Activated CD8-positive, alpha-beta memory T cell treated with anti-CD3 and anti-CD28 coated beads, Interleukin-2, amount 50 U/mL, for 24 hours (primary cell): ENCODE data around the gene MGAT1.
"Not testable (repeated sequence)": the region's sequence is repeated elsewhere in the genome, so short reads cannot be mapped to it uniquely, and the experiment has no call there.

Experiments
- DNase-seq: peaks from one replicate; pipeline ENCODE4 v3.0.0-alpha.2; 2020; ENCODE audit errors: extremely low read depth

MGAT1 gene

GRCh38 chr5:180802325-180803180 lies at the start of gene MGAT1:
Gene MGAT1 (minus strand): TSS chr5:180802806. CDS start chr5:180792971, 9,835 bp downstream.
- DNase-seq = no peak

DNA sequence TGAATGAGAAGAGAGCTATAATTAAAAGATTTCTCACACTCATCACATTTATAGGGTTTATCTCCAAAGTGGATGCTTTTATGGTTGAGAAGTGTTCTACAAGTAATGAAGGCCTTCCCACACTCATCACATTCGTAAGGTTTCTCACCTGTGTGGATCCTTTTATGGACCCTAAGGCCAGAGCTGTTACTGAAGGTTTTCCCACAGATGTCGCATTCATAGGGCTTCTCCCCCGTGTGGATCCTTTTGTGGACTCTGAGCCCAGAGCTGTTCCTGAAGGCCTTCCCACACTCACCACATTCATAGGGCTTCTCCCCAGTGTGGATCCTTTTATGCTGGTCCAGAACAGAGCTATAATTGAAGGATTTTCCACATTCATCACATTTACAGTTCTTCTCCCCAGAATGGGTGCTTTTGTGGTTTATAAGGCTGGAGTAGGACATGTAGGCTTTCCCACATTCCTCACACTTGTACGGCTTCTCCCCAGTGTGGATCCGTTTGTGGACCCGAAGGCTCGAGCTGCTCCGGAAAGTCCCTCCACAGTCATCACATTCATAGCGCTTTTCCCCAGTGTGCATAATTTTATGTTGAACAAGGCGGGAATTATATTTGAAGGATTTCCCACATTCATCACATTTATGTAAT lies 48.0 kb upstream of the MGAT1 start:
- no peak for DNase-seq

- no peak for DNase-seq
These were observed 47.2 kb upstream of the MGAT1 start for GRCh38 chr5:180849827-180850226.

GRCh38 chr5:180848878-180849277 lies 46.3 kb upstream of the MGAT1 start:
- DNase-seq = no peak

GRCh38 chr5:180848265-180848664 lies 45.7 kb upstream of the MGAT1 start:
- DNase-seq = no peak

- no peak for DNase-seq
These were observed 44.4 kb upstream of the MGAT1 start for GRCh38 chr5:180847026-180847425.

- no peak for DNase-seq
These were observed 42.3 kb upstream of the MGAT1 start for GRCh38 chr5:180844858-180845257.

GRCh38 chr5:180844432-180844831 lies 41.8 kb upstream of the MGAT1 start:
- DNase-seq = no peak

- DNase-seq = no peak
These were observed 37.3 kb upstream of the MGAT1 start for GRCh38 chr5:180839935-180840334.

GRCh38 chr5:180839227-180839626 lies 36.6 kb upstream of the MGAT1 start:
- no peak for DNase-seq

- no peak for DNase-seq
These were observed 34.9 kb upstream of the MGAT1 start for GRCh38 chr5:180837478-180837877.

DNA sequence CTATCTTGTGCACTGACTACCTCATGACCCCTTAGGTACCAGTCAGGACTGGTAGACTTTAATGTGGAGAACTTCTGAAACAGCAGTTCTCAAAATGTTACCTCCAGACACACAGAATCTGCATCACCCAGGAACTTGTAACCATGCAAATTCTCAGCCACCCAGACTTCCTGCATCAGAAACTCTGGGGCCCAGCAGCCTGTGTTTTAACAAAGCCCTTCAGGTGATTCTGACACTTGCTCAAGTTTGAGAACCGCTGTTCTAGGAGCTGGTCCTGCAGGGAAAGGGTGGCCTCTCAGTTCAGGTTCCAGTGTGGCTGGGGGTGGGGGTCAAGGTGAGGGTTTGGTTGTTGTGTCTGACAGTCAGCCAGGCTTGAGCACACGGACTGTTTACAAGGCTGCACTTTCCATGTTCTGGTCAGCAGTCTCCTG lies 30.0 kb upstream of the MGAT1 start:
- no peak for DNase-seq

DNA sequence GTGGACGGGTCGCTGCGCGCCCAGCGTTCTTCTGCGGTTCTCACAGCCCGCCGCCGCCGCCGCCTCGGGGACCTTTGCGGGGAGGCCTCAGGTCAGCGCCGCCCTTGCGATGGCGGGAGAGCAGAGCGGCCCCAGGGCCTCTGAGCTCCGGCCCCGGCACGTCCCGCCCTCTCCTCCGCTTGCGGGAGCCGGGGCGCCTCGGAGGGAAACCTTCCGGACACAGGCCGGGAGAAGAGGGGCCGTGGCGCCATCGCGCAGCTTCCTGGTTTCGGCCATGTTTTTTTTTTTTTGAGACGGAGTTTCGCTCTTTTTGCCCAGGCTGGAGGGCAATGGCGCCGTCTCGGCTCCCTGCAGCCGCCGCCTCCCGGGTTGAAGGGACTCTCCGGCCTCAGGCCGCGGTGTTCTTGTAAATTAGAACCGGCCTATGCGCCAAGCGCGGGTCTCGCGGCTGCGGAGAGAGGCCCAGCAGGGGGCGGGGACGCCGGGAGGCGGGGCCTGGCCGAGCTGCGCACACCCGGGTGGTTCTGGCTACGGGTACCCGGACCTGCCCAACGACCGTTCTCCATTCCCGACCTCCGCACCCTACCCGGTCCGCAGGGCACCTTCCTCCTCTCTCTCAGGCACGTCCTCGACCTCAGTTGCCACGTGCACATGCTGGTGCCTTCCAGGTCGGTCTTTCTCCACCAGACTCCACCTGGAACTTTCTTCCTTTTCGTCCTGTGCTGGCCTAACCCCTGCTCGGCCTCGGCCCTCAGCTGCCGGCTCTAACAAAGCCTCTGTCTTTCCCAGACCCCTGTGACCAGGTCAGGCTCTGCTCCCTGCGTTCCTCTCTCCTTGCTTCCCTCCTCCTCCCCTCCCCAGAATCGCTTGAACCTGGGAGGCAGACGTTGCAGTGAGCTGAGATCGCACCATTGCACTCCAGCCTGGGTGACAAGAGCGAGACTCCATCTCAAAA lies 28.8 kb upstream of the MGAT1 start:
- peak; percentile 46 for DNase-seq

- peak; percentile 39 for DNase-seq
These were observed 27.9 kb upstream of the MGAT1 start for GRCh38 chr5:180830253-180831138.

DNA sequence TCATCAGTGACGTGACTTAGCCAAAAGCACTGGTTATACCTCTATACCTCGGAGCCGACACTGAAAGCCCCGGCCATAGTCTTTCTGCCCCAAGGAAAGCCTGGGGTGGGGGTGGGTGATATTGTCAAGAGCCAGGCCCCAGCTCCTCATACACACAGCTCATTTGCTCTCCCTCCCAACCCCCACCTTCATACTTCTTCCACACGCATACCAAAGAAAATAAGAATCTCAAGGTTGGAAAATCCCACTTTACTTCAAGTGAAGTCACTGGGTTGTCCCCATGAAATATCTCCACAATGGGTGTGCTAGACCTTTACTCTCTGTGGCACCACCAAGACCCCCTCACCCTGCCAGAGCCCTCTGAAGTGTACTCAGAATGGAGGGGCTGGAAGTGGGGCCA lies 27.1 kb upstream of the MGAT1 start:
- no peak for DNase-seq

DNA sequence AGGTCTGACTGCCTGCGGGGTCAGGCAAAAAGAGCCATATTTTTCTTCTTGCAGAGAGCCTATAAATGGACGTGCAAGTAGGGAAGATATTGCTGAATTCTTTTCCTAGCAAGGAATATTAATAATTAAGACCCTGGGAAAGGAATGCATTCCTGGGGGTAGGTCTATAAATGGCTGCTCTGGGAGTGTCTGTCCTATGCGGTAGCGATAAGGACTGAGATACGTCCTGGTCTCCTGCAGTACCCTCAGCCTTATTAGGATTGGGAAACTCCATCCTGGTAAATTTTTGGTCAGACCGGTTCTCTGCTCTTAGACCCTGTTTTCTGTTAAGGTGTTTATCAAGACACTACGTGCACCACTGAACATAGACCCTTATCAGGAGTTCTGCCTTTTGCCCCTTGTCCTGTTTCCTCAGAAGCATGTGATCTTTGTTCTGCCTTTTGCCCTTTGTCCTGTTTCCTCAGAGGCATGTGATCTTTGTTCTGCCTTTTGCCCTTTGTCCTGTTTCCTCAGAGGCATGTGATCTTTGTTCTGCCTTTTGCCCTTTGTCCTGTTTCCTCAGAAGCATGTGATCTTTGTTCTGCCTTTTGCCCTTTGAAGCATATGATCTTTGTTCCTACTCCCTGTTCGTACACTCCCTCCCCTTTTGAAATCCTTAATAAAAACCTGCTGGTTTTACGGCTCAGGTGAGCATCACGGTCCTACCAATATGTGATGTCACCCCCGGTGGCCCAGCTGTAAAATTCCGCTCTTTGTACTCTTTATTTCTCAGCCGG lies 26.3 kb upstream of the MGAT1 start:
- not testable (repeated sequence) for DNase-seq

GRCh38 chr5:180827374-180827773 lies 24.8 kb upstream of the MGAT1 start:
- not testable (repeated sequence) for DNase-seq

- no peak for DNase-seq
These were observed 23.3 kb upstream of the MGAT1 start for GRCh38 chr5:180825768-180826525.
